IPS-18c (cell line): Measurements from ENCODE around the gene ATP4B.
"Not testable (repeated sequence)": the region's sequence is repeated elsewhere in the genome, so short reads cannot be mapped to it uniquely, and the experiment has no call there.

ENCODE experiments used
- H3K4me3 ChIP-seq: 2 replicates; pipeline ENCODE4 v1.7.0; 2013; ENCODE audit warnings: low read depth, mild to moderate bottlenecking, low read length, moderate library complexity; ENCODE audit not compliant: insufficient read depth
- H3K9me3 ChIP-seq: one replicate; pipeline ENCODE4 v1.6.1; 2013; ENCODE audit warnings: mild to moderate bottlenecking, low read length, moderate library complexity; ENCODE audit not compliant: control insufficient read depth, insufficient read depth

ATP4B gene

GRCh38 chr13:113633485-113633873 lies 24.5 kb downstream of the ATP4B start:
- Histone ChIP-seq H3K9me3 (no peaks in the 10 kb centered on the region), H3K4me3 (no peak overlapping the region)

GRCh38 chr13:113632706-113633484 lies 25.1 kb downstream of the ATP4B start:
- no peaks in the 10 kb centered on the region for H3K9me3 ChIP-seq
- H3K4me3 ChIP-seq, result no peak overlapping the region

GRCh38 chr13:113631341-113632095 lies 26.5 kb downstream of the ATP4B start:
- no peak overlapping the region for H3K4me3 ChIP-seq

GRCh38 chr13:113630804-113631203 lies 27.2 kb downstream of the ATP4B start:
- Histone ChIP-seq H3K4me3 (no peak overlapping the region), H3K9me3 (no peaks in the 10 kb centered on the region)

More at GRCh38 chr13:113631341-113632095, 26.5 kb downstream of the ATP4B start:
- H3K9me3 ChIP-seq, result no peaks in the 10 kb centered on the region

GRCh38 chr13:113630296-113630695 lies 27.7 kb downstream of the ATP4B start:
- Histone ChIP-seq H3K9me3 (no peaks in the 10 kb centered on the region), H3K4me3 (no peak overlapping the region)

GRCh38 chr13:113629866-113630265 lies 28.1 kb downstream of the ATP4B start:
- no peak overlapping the region for H3K4me3 ChIP-seq
- no peaks in the 10 kb centered on the region for H3K9me3 ChIP-seq

- Histone ChIP-seq H3K9me3 (peaks cover 4% of the 10 kb centered on the region), H3K4me3 (no peak overlapping the region)
Measured at GRCh38 chr13:113628291-113629270, 29.4 kb downstream of the ATP4B start.

- H3K4me3 ChIP-seq, result no peak overlapping the region
Measured at GRCh38 chr13:113627136-113627535, 30.9 kb downstream of the ATP4B start.

GRCh38 chr13:113625965-113626721 lies 31.9 kb downstream of the ATP4B start:
- H3K9me3 ChIP-seq, result peaks cover 4% of the 10 kb centered on the region
- H3K4me3 ChIP-seq, result no peak overlapping the region

More at GRCh38 chr13:113627136-113627535, 30.9 kb downstream of the ATP4B start:
- H3K9me3 ChIP-seq, result peaks cover 4% of the 10 kb centered on the region

GRCh38 chr13:113624640-113625304 lies 33.2 kb downstream of the ATP4B start:
- H3K9me3 ChIP-seq, result not testable (repeated sequence)

GRCh38 chr13:113624235-113624587 lies 33.8 kb downstream of the ATP4B start:
- no peak overlapping the region for H3K4me3 ChIP-seq

More at GRCh38 chr13:113624640-113625304, 33.2 kb downstream of the ATP4B start:
- not testable (repeated sequence) for H3K4me3 ChIP-seq

GRCh38 chr13:113623491-113624234 lies 34.3 kb downstream of the ATP4B start:
- H3K4me3 ChIP-seq, result no peak overlapping the region
- peaks cover 4% of the 10 kb centered on the region for H3K9me3 ChIP-seq

More at GRCh38 chr13:113624235-113624587, 33.8 kb downstream of the ATP4B start:
- peaks cover 4% of the 10 kb centered on the region for H3K9me3 ChIP-seq

- peaks cover 4% of the 10 kb centered on the region for H3K9me3 ChIP-seq
- H3K4me3 ChIP-seq, result no peak overlapping the region
Measured at GRCh38 chr13:113622791-113623490, 35.1 kb downstream of the ATP4B start.

- H3K4me3 ChIP-seq, H3K9me3 ChIP-seq: not testable (repeated sequence)
Measured at GRCh38 chr13:113621986-113622550, 35.9 kb downstream of the ATP4B start.

- not testable (repeated sequence) for H3K9me3 ChIP-seq, H3K4me3 ChIP-seq
Measured at GRCh38 chr13:113621498-113621897, 36.5 kb downstream of the ATP4B start.
